GM12892 (cell line): ENCODE measurements around the gene SLC26A3.

ENCODE experiments used
- POLR2A ChIP-seq: IDR thresholded peaks from 2 replicates; pipeline ENCODE4 v1.6.1; 2011; ENCODE audit warnings: low read depth, low read length, control low read depth
- POLR2AphosphoS5 ChIP-seq: IDR thresholded peaks from 2 replicates; pipeline ENCODE4 v1.6.1; 2011; ENCODE audit warnings: low read depth, low read length, control low read depth
- TAF1 ChIP-seq: IDR thresholded peaks from 2 replicates; pipeline ENCODE4 v1.6.1; 2011; ENCODE audit warnings: low read depth, mild to moderate bottlenecking, control low read depth, low read length, borderline replicate concordance

DNA sequence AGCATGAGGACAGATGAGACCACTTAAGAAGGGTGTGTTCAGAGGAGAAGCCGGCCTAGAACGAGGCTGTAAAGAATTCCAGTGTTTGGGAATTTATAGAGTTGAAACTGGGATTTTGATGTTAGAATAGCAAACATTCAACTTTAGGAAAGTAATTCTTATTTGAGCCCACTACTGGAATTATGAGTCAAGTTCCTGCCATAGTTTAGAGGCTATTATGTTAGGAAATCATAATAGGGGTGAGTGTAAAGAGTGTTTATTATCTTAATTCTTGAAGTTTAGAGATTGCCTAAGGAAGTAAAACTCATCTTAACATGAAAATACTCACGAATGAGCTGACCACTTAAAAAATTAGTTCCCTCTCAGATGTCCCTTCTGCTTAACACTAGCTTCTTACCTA is 57.0 kb downstream of the SLC26A3 start:
- TF ChIP-seq POLR2AphosphoS5 (no peak), POLR2A (no peak), TAF1 (no peak)
